SK-N-SH treated with all-trans-retinoic acid at 6 μM for 48 hours (cell line): Measurements from ENCODE around the gene RBM23.

ENCODE experiments used
- ARNTL ChIP-seq: fragments of 450-650 bp; formaldehyde crosslinking; IDR thresholded peaks from 2 replicates; pipeline ENCODE4 v1.5.0; 2020; ENCODE audit warnings: low read depth, mild to moderate bottlenecking, moderate library complexity, borderline replicate concordance
- CREB5 ChIP-seq: fragments of 250-450 bp; sonication (Bioruptor Pico); IDR thresholded peaks from 2 replicates; pipeline ENCODE4 v1.5.1; 2020; ENCODE audit warnings: low read depth, mild to moderate bottlenecking, moderate library complexity
- CSDC2 ChIP-seq: fragments of 250-450 bp; sonication (Bioruptor Pico); IDR thresholded peaks from 2 replicates; pipeline ENCODE4 v1.5.0; 2020; ENCODE audit warnings: mild to moderate bottlenecking, moderate library complexity
- ESRRG ChIP-seq: fragments of 250-450 bp; sonication (Bioruptor Pico); IDR thresholded peaks from 2 replicates; pipeline ENCODE4 v1.6.1; 2021; ENCODE audit warnings: mild to moderate bottlenecking
- OSR1 ChIP-seq: fragments of 250-450 bp; sonication (Bioruptor Pico); IDR thresholded peaks from 2 replicates; pipeline ENCODE4 v1.8.0; 2022; ENCODE audit warnings: moderate library complexity, mild to moderate bottlenecking, inconsistent platforms
- PATZ1 ChIP-seq: fragments of 250-450 bp; sonication (Bioruptor Pico); IDR thresholded peaks from 2 replicates; pipeline ENCODE4 v1.8.0; 2020; ENCODE audit warnings: mild to moderate bottlenecking, moderate library complexity, borderline replicate concordance
- TOX ChIP-seq: fragments of 250-450 bp; sonication (Bioruptor Pico); IDR thresholded peaks from 2 replicates; pipeline ENCODE4 v1.8.0; 2021; ENCODE audit warnings: mild to moderate bottlenecking, moderate library complexity, borderline replicate concordance
- TSHZ2 ChIP-seq: fragments of 250-450 bp; sonication (Bioruptor Pico); IDR thresholded peaks from 2 replicates; pipeline ENCODE4 v1.5.0; 2020; ENCODE audit warnings: mild to moderate bottlenecking, moderate library complexity
- ZC3H10 ChIP-seq: fragments of 250-450 bp; sonication (Bioruptor Pico); IDR thresholded peaks from 2 replicates; pipeline ENCODE4 v1.5.1; 2021; ENCODE audit warnings: mild to moderate bottlenecking, moderate library complexity
- ZFP3 ChIP-seq: fragments of 250-450 bp; sonication (Bioruptor Pico); IDR thresholded peaks from 2 replicates; pipeline ENCODE4 v1.5.0; 2020; ENCODE audit warnings: mild to moderate bottlenecking, moderate library complexity
- ZFP30 ChIP-seq: fragments of 450-650 bp; formaldehyde crosslinking; IDR thresholded peaks from 2 replicates; pipeline ENCODE4 v1.5.0; 2022; ENCODE audit warnings: mild to moderate bottlenecking, moderate library complexity
- ZNF70 ChIP-seq: fragments of 450-650 bp; formaldehyde crosslinking; IDR thresholded peaks from 2 replicates; pipeline ENCODE4 v1.5.0; 2020; ENCODE audit warnings: mild to moderate bottlenecking, moderate library complexity

GRCh38 chr14:22890416-22890815 lies 28.5 kb downstream of the RBM23 start:
- TF ChIP-seq TSHZ2 (no peak), ZFP3 (CRISPR knock-in tag) (no peak), ZNF70 (CRISPR knock-in tag) (no peak), ZC3H10 (CRISPR knock-in tag) (no peak), ESRRG (CRISPR knock-in tag) (no peak), ZFP30 (no peak), PATZ1 (CRISPR knock-in tag) (no peak), ARNTL (CRISPR knock-in tag) (no peak), OSR1 (no peak), CREB5 (CRISPR knock-in tag) (no peak), CSDC2 (no peak), TOX (CRISPR knock-in tag) (no peak)
